ENCODE results near the gene CORO2B.
"Not testable (repeated sequence)": the region's sequence is repeated elsewhere in the genome, so short reads cannot be mapped to it uniquely, and the experiment has no call there.

Gene CORO2B

DNA sequence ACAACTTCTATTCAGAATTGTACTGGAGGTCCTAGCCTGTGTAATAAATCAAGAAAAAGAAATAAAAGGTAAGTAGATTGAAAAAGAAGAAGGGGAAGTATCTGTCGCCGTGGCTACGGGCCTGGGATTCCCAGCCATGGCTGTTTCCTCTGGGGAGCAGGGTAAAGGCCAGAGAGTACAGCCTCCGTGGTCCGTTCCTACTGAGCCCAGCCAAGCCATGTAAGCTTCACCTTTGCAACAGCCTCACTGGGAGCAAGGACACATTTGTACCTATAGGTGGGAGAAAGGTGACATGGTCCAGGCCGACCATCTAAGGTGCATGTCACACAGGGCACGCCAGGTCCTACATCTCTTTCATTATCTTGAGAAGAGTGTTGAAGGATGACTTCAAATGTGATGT, 170.6 kb downstream of the CORO2B start:
- H3K4me3 ChIP-seq (ENCODE audit: low read depth, low read length): no peak overlapping the region
- no peak for DNase-seq (ENCODE audit: low read depth)
- TF ChIP-seq CTCF (conservative IDR thresholded peaks at IDR 0.05; ENCODE audit: low read depth, low read length): no peak

DNA sequence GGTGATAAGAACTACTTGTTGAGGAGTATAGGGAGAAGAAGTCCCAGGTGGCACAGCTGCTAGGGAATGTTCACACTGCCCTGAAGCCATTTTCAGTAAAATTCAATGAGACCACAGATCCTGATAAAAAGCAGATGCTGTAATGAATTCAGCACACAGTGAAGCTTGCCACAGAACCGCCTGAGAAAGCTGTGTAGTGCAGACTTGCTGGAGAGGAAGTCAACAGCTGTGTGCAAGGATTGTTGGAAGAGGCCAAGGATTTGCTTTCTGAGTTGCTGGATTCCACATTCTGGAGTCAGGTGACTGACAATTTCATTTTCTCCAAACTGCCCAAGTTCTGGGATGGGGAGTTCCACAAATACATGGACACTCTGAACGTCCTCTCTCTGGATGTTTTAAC, 171.0 kb downstream of the CORO2B start:
- DNase-seq (ENCODE audit: low read depth): no peak
- TF ChIP-seq CTCF (conservative IDR thresholded peaks at IDR 0.05; ENCODE audit: low read depth, low read length): no peak

GRCh38 chr15:68751622-68752021, 172.8 kb downstream of the CORO2B start:
- DNase-seq (ENCODE audit: low read depth): no peak
- TF ChIP-seq CTCF (conservative IDR thresholded peaks at IDR 0.05; ENCODE audit: low read depth, low read length): no peak
- H3K4me3 ChIP-seq (ENCODE audit: low read depth, low read length): no peak overlapping the region

More for the DNA sequence above, 171.0 kb downstream of the CORO2B start:
- no peak overlapping the region for H3K4me3 ChIP-seq (ENCODE audit: low read depth, low read length)

DNA sequence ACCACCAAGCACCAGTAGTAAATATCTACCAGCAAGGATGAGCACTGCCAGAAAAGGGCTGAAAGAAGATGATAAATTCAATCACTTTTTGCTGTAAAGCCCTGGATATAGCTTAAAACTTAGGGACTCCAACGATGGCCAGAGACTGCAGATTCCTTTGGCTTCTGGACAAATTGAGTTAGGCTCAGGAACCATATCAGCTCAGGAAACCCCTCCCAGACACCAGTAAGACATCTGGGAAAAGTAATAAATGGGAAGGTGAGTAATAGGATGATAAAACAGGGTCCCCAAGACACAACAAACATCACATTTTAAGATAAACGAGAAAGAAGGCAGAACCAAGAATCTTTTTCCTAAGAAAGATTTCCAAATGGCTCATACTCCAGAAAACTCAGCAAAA, 176.9 kb downstream of the CORO2B start:
- TF ChIP-seq CTCF (conservative IDR thresholded peaks at IDR 0.05; ENCODE audit: low read depth, low read length): no peak
- no peak for DNase-seq (ENCODE audit: low read depth)

GRCh38 chr15:68759982-68760579, 181.3 kb downstream of the CORO2B start:
- not testable (repeated sequence) for DNase-seq (ENCODE audit: low read depth); H3K4me3 ChIP-seq (ENCODE audit: low read depth, low read length)

More for the DNA sequence above, 176.9 kb downstream of the CORO2B start:
- no peak overlapping the region for H3K4me3 ChIP-seq (ENCODE audit: low read depth, low read length)

DNA sequence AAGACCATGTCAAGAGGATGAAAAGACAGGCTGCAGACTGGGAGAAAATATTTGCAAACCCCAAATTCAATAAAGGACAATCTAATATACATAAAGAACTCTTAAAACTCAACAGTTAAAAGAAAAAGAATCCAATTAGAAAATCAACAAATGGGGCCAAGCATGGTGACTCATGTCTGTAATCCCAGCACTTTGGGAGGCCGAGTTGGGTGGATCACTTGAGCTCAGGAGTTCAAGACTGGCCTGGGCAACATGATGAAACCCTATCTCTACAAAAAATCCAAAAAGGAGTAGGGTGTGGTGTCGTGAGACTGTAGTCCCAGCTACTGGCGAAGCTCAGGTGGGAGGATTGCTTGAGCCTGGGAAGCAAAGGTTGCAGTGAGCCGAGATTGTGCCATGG, 184.3 kb downstream of the CORO2B start:
- DNase-seq (ENCODE audit: low read depth): no peak
- H3K4me3 ChIP-seq (ENCODE audit: low read depth, low read length): no peak overlapping the region
- TF ChIP-seq CTCF (conservative IDR thresholded peaks at IDR 0.05; ENCODE audit: low read depth, low read length): no peak

DNA sequence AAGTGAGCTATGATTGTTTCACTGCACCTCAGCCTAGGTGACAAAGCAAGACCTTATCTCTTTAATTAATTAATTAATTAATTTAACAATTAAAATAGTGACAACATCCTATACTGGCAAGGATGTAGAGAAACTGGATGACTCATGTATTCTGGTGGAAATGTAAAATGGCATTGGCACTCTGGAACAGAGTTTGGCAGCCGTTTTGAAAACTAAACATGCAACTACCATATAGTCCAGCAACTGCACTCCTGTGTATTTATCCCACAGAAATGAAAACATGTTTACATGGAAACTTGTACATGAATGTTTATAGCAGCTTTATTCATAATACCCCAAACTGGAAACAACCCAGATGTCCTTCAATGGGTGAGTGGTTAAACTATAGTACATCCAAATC, 185.3 kb downstream of the CORO2B start:
- no peak for TF ChIP-seq CTCF (conservative IDR thresholded peaks at IDR 0.05; ENCODE audit: low read depth, low read length)
- H3K4me3 ChIP-seq (ENCODE audit: low read depth, low read length): no peak overlapping the region
- no peak for DNase-seq (ENCODE audit: low read depth)

Measured in choroid plexus epithelial cell (primary cell).